ENCODE results near the gene ERC1.
"Not testable (repeated sequence)": the region's sequence is repeated elsewhere in the genome, so short reads cannot be mapped to it uniquely, and the experiment has no call there.

The ERC1 gene

GRCh38 chr12:1350055-1350933, 359.3 kb downstream of the ERC1 start:
- no peak overlapping the region for H3K4me3 ChIP-seq (ENCODE audit: low read length in 2 of 2)
- H3K36me3 ChIP-seq (ENCODE audit: control insufficient read depth in 2 of 2, insufficient read depth in 2 of 2, low read length in 2 of 2): no peaks in the 10 kb centered on the region
- peak overlapping the region; percentile 76 to 78 for H3K27ac ChIP-seq (ENCODE audit: low read depth in 2 of 2, low read length in 2 of 2)
- no peaks in the 10 kb centered on the region for H3K27me3 ChIP-seq (ENCODE audit: control insufficient read depth in 2 of 2, insufficient read depth in 2 of 2, low read length in 2 of 2)
- H3K9me3 ChIP-seq (ENCODE audit: control insufficient read depth in 2 of 2, low read length in 2 of 2): no peaks in the 10 kb centered on the region
- H3K4me1 ChIP-seq (ENCODE audit: control insufficient read depth in 2 of 2, insufficient read depth in 2 of 2, low read length in 2 of 2): peaks cover 11 to 22% of the 10 kb centered on the region in 2 donors
- peak overlapping the region in 1 of 2 donors; percentile 4 for H3K9ac ChIP-seq (ENCODE audit: low read depth in 1 of 2, low read length in 2 of 2)

GRCh38 chr12:1350934-1351240, 359.9 kb downstream of the ERC1 start:
- H3K9ac ChIP-seq (ENCODE audit: low read depth in 1 of 2, low read length in 2 of 2): peak overlapping the region in 1 of 2 donors; percentile 4
- peaks cover 11 to 22% of the 10 kb centered on the region in 2 donors for H3K4me1 ChIP-seq (ENCODE audit: control insufficient read depth in 2 of 2, insufficient read depth in 2 of 2, low read length in 2 of 2)
- no peaks in the 10 kb centered on the region for H3K9me3 ChIP-seq (ENCODE audit: control insufficient read depth in 2 of 2, low read length in 2 of 2)
- no peaks in the 10 kb centered on the region for H3K27me3 ChIP-seq (ENCODE audit: control insufficient read depth in 2 of 2, insufficient read depth in 2 of 2, low read length in 2 of 2)
- peak overlapping the region; percentile 76 to 78 for H3K27ac ChIP-seq (ENCODE audit: low read depth in 2 of 2, low read length in 2 of 2)
- H3K4me3 ChIP-seq (ENCODE audit: low read length in 2 of 2): no peak overlapping the region
- no peaks in the 10 kb centered on the region for H3K36me3 ChIP-seq (ENCODE audit: control insufficient read depth in 2 of 2, insufficient read depth in 2 of 2, low read length in 2 of 2)

GRCh38 chr12:1351926-1352325, 360.9 kb downstream of the ERC1 start:
- Histone ChIP-seq H3K9me3 (ENCODE audit: control insufficient read depth in 2 of 2, low read length in 2 of 2) (no peaks in the 10 kb centered on the region), H3K36me3 (ENCODE audit: control insufficient read depth in 2 of 2, insufficient read depth in 2 of 2, low read length in 2 of 2) (no peaks in the 10 kb centered on the region), H3K4me3 (ENCODE audit: low read length in 2 of 2) (no peak overlapping the region), H3K4me1 (ENCODE audit: control insufficient read depth in 2 of 2, insufficient read depth in 2 of 2, low read length in 2 of 2) (peaks cover 11 to 22% of the 10 kb centered on the region in 2 donors), H3K9ac (ENCODE audit: low read depth in 1 of 2, low read length in 2 of 2) (no peak overlapping the region), H3K27ac (ENCODE audit: low read depth in 2 of 2, low read length in 2 of 2) (no peak overlapping the region), H3K27me3 (ENCODE audit: control insufficient read depth in 2 of 2, insufficient read depth in 2 of 2, low read length in 2 of 2) (no peaks in the 10 kb centered on the region)

- Histone ChIP-seq H3K36me3 (ENCODE audit: control insufficient read depth in 2 of 2, insufficient read depth in 2 of 2, low read length in 2 of 2) (no peaks in the 10 kb centered on the region), H3K9ac (ENCODE audit: low read depth in 1 of 2, low read length in 2 of 2) (no peak overlapping the region), H3K27me3 (ENCODE audit: control insufficient read depth in 2 of 2, insufficient read depth in 2 of 2, low read length in 2 of 2) (no peaks in the 10 kb centered on the region), H3K9me3 (ENCODE audit: control insufficient read depth in 2 of 2, low read length in 2 of 2) (no peaks in the 10 kb centered on the region), H3K4me1 (ENCODE audit: control insufficient read depth in 2 of 2, insufficient read depth in 2 of 2, low read length in 2 of 2) (peaks cover 11 to 22% of the 10 kb centered on the region in 2 donors), H3K4me3 (ENCODE audit: low read length in 2 of 2) (no peak overlapping the region), H3K27ac (ENCODE audit: low read depth in 2 of 2, low read length in 2 of 2) (no peak overlapping the region)
Observed at GRCh38 chr12:1353451-1353850, 362.4 kb downstream of the ERC1 start.

- Histone ChIP-seq H3K27ac (ENCODE audit: low read depth in 2 of 2, low read length in 2 of 2) (no peak overlapping the region), H3K4me3 (ENCODE audit: low read length in 2 of 2) (no peak overlapping the region), H3K4me1 (ENCODE audit: control insufficient read depth in 2 of 2, insufficient read depth in 2 of 2, low read length in 2 of 2) (peaks cover 5 to 8% of the 10 kb centered on the region in 2 donors), H3K27me3 (ENCODE audit: control insufficient read depth in 2 of 2, insufficient read depth in 2 of 2, low read length in 2 of 2) (no peaks in the 10 kb centered on the region), H3K36me3 (ENCODE audit: control insufficient read depth in 2 of 2, insufficient read depth in 2 of 2, low read length in 2 of 2) (no peaks in the 10 kb centered on the region), H3K9me3 (ENCODE audit: control insufficient read depth in 2 of 2, low read length in 2 of 2) (no peaks in the 10 kb centered on the region), H3K9ac (ENCODE audit: low read depth in 1 of 2, low read length in 2 of 2) (no peak overlapping the region)
Observed at GRCh38 chr12:1355396-1355795, 364.4 kb downstream of the ERC1 start.

GRCh38 chr12:1355871-1356270, 364.8 kb downstream of the ERC1 start:
- H3K9ac ChIP-seq (ENCODE audit: low read depth in 1 of 2, low read length in 2 of 2); H3K27me3 ChIP-seq (ENCODE audit: control insufficient read depth in 2 of 2, insufficient read depth in 2 of 2, low read length in 2 of 2); H3K27ac ChIP-seq (ENCODE audit: low read depth in 2 of 2, low read length in 2 of 2); H3K4me3 ChIP-seq (ENCODE audit: low read length in 2 of 2); H3K36me3 ChIP-seq (ENCODE audit: control insufficient read depth in 2 of 2, insufficient read depth in 2 of 2, low read length in 2 of 2); H3K4me1 ChIP-seq (ENCODE audit: control insufficient read depth in 2 of 2, insufficient read depth in 2 of 2, low read length in 2 of 2); H3K9me3 ChIP-seq (ENCODE audit: control insufficient read depth in 2 of 2, low read length in 2 of 2): not testable (repeated sequence)

GRCh38 chr12:1356285-1356684, 365.3 kb downstream of the ERC1 start:
- Histone ChIP-seq H3K27me3 (ENCODE audit: control insufficient read depth in 2 of 2, insufficient read depth in 2 of 2, low read length in 2 of 2) (no peaks in the 10 kb centered on the region), H3K9me3 (ENCODE audit: control insufficient read depth in 2 of 2, low read length in 2 of 2) (no peaks in the 10 kb centered on the region), H3K9ac (ENCODE audit: low read depth in 1 of 2, low read length in 2 of 2) (no peak overlapping the region), H3K4me3 (ENCODE audit: low read length in 2 of 2) (no peak overlapping the region), H3K27ac (ENCODE audit: low read depth in 2 of 2, low read length in 2 of 2) (no peak overlapping the region), H3K36me3 (ENCODE audit: control insufficient read depth in 2 of 2, insufficient read depth in 2 of 2, low read length in 2 of 2) (no peaks in the 10 kb centered on the region), H3K4me1 (ENCODE audit: control insufficient read depth in 2 of 2, insufficient read depth in 2 of 2, low read length in 2 of 2) (peaks cover 0 to 1% of the 10 kb centered on the region in 2 donors)

GRCh38 chr12:1357171-1357570, 366.1 kb downstream of the ERC1 start:
- H3K9me3 ChIP-seq (ENCODE audit: control insufficient read depth in 2 of 2, low read length in 2 of 2): no peaks in the 10 kb centered on the region
- no peaks in the 10 kb centered on the region for H3K36me3 ChIP-seq (ENCODE audit: control insufficient read depth in 2 of 2, insufficient read depth in 2 of 2, low read length in 2 of 2)
- H3K4me3 ChIP-seq (ENCODE audit: low read length in 2 of 2): no peak overlapping the region
- no peaks in the 10 kb centered on the region for H3K27me3 ChIP-seq (ENCODE audit: control insufficient read depth in 2 of 2, insufficient read depth in 2 of 2, low read length in 2 of 2)
- no peak overlapping the region for H3K9ac ChIP-seq (ENCODE audit: low read depth in 1 of 2, low read length in 2 of 2)
- no peaks in the 10 kb centered on the region for H3K4me1 ChIP-seq (ENCODE audit: control insufficient read depth in 2 of 2, insufficient read depth in 2 of 2, low read length in 2 of 2)
- no peak overlapping the region for H3K27ac ChIP-seq (ENCODE audit: low read depth in 2 of 2, low read length in 2 of 2)

GRCh38 chr12:1357711-1358110, 366.7 kb downstream of the ERC1 start:
- H3K4me3 ChIP-seq (ENCODE audit: low read length in 2 of 2): no peak overlapping the region
- H3K36me3 ChIP-seq (ENCODE audit: control insufficient read depth in 2 of 2, insufficient read depth in 2 of 2, low read length in 2 of 2): no peaks in the 10 kb centered on the region
- no peaks in the 10 kb centered on the region for H3K27me3 ChIP-seq (ENCODE audit: control insufficient read depth in 2 of 2, insufficient read depth in 2 of 2, low read length in 2 of 2)
- H3K9ac ChIP-seq (ENCODE audit: low read depth in 1 of 2, low read length in 2 of 2): no peak overlapping the region
- no peak overlapping the region for H3K27ac ChIP-seq (ENCODE audit: low read depth in 2 of 2, low read length in 2 of 2)
- no peaks in the 10 kb centered on the region for H3K4me1 ChIP-seq (ENCODE audit: control insufficient read depth in 2 of 2, insufficient read depth in 2 of 2, low read length in 2 of 2)
- no peaks in the 10 kb centered on the region for H3K9me3 ChIP-seq (ENCODE audit: control insufficient read depth in 2 of 2, low read length in 2 of 2)

GRCh38 chr12:1360441-1361210, 369.6 kb downstream of the ERC1 start:
- Histone ChIP-seq H3K4me3 (ENCODE audit: low read length in 2 of 2) (no peak overlapping the region), H3K36me3 (ENCODE audit: control insufficient read depth in 2 of 2, insufficient read depth in 2 of 2, low read length in 2 of 2) (no peaks in the 10 kb centered on the region), H3K9ac (ENCODE audit: low read depth in 1 of 2, low read length in 2 of 2) (no peak overlapping the region), H3K4me1 (ENCODE audit: control insufficient read depth in 2 of 2, insufficient read depth in 2 of 2, low read length in 2 of 2) (no peaks in the 10 kb centered on the region), H3K27me3 (ENCODE audit: control insufficient read depth in 2 of 2, insufficient read depth in 2 of 2, low read length in 2 of 2) (no peaks in the 10 kb centered on the region), H3K27ac (ENCODE audit: low read depth in 2 of 2, low read length in 2 of 2) (no peak overlapping the region), H3K9me3 (ENCODE audit: control insufficient read depth in 2 of 2, low read length in 2 of 2) (no peaks in the 10 kb centered on the region)
